GM19193 (cell line): ENCODE measurements around the gene TLCD2.

Experiments used
- POLR2A ChIP-seq: IDR thresholded peaks from 4 replicates; pipeline ENCODE4 v1.6.1; 2011; ENCODE audit not compliant: insufficient read depth, insufficient read length; ENCODE audit errors: extremely low read depth

Gene TLCD2

DNA sequence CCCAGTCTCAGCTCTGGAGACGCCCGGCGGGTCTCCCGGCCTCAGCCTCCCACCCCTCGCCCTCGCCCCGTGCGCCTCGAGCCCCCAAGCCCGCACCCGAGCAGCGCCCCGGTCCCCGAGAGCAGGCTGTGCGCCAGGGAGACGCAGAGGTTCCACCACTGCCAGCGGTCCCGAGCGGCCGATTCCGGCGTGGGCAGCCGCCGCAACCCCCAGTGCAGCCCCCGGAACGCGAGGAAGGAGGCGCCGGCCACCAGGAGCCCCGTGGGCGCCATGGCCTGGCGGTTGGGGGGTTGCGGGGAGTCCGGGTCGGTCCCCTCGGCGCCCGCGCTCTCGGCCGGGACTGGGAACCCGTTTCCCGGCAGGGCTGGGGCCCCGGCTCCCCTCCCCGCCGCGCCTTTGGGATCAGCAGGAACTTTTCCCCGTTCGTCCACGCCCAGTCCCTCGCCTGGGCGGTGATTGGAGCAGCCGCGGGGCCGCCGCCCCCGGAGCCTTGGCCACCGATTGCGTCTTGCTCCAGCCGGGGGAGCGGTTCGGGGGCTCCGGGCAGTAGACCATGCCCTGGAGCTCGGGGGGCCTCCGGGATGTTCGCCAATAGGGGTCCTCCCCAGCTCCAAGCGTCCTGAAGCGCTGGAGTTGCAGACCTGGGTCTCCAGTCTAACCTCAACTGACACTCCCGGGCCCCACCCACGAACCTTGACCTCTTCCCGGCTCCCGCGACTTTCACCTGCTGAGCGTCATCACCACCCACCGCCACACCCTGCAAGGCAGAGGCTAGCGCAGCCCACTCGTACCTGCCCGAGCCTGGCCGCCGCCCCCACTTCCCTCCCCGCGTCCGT lies at the start of gene TLCD2:
TLCD2 (minus strand) TSS at position 407 of the 836 bp plus-strand sequence; CDS start at position 272, 135 bp downstream.
- no peak for TF ChIP-seq POLR2A

DNA sequence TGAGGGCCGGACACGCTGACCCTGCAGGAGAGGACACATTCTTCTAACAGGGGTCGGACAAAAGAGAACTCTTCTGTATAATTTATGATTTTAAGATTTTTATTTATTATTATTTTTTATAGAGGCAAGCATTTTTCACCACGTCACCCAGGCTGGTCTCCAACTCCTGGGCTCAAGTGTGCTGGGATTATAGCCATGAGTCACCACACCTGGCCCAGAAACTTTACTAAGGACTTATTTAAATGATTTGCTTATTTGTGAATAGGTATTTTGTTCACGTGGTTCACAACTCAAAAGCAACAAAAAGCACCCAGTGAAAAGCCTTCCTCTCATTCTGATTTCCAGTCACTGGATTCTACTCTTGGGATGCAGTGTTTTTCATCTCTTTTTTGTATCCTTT lies 49.4 kb upstream of the TLCD2 start:
- no peak for TF ChIP-seq POLR2A

DNA sequence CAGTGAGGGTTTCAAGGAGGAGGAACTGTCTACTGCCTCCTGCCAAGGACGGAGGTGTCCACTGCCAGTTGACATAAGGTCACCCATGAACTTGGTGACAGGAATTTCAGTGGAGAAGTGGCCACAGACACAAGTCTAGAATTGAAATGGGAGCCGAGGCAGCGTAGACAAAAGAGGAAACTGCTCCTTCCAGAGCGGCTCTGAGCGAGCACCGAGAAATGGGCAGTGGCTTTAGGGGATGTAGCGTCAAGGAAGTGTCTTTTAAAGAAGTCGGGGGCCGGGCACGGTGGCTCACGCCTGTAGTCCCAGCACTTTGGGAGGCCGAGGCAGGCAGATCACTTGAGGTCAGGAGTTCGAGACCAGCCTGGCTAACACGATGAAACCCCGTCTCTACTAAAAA lies 48.6 kb upstream of the TLCD2 start:
- no peak for TF ChIP-seq POLR2A

DNA sequence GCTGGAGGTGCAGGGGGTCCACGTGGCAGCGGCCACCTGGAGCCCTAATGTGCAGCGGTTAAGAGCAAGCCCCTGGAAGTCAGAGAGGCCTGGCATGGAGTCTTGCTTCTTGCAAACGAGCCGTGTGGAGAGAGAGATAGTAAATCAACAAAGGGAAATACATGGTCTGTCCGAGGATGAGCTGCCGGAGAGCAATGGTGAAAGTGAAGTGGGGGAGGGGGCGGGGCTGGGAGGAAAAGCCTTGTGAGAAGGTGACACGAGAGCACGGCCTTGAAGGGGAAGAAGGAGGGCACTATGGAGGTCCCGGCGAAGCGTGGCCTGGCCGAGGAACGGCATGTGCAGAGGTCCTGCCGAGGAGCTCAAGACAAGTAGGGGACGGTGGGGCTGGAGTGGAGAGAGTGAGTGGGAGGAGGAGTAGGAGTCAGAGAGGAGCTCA lies 45.7 kb upstream of the TLCD2 start:
- TF ChIP-seq POLR2A = no peak

DNA sequence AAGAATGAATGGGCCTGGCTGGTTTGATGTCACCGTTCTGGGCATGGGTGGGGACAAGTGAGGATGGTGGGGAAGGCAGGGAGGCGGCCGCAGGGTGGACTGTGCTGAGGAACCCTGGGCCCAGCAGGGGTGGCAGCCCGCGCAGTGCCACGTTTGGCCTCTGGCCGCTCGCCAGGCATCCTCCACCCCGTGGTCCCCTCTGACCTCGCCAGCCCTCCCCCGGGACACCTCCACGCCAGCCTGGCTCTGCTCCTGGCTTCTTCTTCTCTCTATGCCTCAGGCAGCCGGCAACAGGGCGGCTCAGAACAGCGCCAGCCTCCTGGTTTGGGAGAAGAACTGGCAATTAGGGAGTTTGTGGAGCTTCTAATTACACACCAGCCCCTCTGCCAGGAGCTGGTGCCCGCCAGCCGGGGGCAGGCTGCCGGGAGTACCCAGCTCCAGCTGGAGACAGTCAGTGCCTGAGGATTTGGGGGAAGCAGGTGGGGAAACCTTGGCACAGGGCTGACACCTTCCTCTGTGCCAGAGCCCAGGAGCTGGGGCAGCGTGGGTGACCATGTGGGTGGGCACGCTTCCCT lies 45.2 kb upstream of the TLCD2 start:
- no peak for TF ChIP-seq POLR2A

- TF ChIP-seq POLR2A = no peak
These were observed 44.4 kb upstream of the TLCD2 start for GRCh38 chr17:1754430-1755112.

DNA sequence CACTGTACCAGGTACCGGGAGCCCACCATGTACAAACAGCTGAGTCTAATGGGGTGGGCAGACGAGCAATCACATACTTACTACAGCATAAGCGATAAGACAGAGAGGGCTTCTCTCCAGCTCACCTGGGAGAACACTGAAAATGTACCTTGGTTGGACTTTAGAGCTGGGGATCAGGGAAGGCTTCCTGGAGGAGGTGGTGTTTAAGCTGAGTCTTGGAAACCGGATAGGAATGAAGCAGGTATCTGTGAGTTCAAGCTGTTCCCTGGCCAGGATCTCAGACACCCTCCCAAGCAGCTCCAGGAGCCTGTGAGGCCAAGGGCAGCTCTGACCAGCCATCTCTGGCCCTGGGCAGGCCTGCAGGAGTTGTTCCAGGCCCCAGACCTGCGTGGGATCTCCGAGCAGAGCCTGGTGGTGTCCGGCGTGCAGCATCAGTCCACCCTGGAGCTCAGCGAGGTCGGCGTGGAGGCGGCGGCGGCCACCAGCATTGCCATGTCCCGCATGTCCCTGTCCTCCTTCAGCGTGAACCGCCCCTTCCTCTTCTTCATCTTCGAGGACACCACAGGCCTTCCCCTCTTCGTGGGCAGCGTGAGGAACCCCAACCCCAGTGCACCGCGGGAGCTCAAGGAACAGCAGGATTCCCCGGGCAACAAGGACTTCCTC lies 43.7 kb upstream of the TLCD2 start:
- TF ChIP-seq POLR2A = no peak

- TF ChIP-seq POLR2A = no peak
These were observed 42.5 kb upstream of the TLCD2 start for GRCh38 chr17:1752425-1753262.

DNA sequence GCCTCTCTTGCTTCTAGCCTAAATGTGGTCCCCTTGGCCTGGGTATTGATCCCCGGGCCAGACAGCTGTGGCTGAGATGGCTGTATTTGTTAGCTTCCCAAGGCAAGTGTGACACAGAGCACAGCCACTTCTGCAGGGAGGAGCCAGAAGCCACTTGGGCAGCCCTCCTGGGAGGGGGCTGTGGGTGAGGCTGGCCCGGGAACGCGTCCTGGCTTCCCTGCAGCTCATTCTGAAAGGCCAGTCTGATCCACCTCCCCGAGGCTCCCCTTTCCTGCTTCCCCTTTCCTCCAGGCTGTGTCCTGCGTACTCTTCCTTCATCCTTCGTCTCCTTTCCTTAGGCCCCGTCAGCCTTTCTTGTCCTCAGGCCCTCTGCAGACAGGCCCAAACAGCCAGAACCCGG lies 40.5 kb upstream of the TLCD2 start:
- no peak for TF ChIP-seq POLR2A

- TF ChIP-seq POLR2A = no peak
These were observed 36.9 kb upstream of the TLCD2 start for GRCh38 chr17:1746975-1747543.

DNA sequence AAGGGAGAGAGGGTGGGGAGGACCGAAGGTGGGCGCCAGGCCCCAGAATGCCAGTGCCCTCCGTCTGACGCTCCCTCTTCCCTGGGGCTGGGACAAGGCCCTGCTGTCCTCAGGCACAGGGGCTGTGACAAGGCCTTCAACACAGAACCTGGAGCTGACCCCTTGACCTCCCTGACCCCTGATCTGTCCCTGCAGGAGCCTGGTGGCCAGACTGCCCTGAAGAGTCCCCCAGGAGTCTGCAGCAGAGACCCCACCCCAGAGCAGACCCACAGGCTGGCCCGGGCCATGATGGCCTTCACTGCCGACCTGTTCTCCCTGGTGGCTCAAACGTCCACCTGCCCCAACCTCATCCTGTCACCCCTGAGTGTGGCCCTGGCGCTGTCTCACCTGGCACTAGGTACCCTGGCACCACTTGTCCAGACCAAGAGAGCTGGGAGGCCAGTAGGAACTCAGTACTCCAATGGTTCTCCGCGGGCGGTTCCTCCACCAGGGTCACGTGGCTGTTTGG lies 35.4 kb upstream of the TLCD2 start:
- TF ChIP-seq POLR2A = no peak

GRCh38 chr17:1744551-1745512 lies 34.7 kb upstream of the TLCD2 start:
- TF ChIP-seq POLR2A = no peak

- no peak for TF ChIP-seq POLR2A
These were observed 32.9 kb upstream of the TLCD2 start for GRCh38 chr17:1743088-1743439.
